Measurements from ENCODE around the gene CACNA1C.

DNA sequence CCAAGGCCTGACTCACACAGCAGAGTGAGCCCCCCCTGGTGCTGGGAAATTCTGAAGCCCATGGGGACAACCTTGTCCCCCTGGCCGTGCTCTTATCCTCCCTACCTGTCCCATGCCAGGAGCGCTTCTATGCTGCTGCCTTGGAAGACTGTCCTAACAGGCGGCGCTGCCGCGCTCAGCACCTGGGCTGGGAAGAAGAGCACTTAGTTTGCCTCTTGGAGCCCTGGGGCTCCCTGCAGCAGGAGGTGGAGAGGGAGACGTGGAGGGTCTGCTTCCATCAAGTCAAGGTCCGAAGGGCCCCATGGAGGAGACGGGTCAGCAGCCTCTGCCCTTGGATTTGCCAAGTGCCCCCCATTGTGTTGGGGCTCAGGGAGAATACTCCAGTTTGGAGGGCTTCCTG lies 300.5 kb downstream of the CACNA1C start:
- TF ChIP-seq, protein P1, sequence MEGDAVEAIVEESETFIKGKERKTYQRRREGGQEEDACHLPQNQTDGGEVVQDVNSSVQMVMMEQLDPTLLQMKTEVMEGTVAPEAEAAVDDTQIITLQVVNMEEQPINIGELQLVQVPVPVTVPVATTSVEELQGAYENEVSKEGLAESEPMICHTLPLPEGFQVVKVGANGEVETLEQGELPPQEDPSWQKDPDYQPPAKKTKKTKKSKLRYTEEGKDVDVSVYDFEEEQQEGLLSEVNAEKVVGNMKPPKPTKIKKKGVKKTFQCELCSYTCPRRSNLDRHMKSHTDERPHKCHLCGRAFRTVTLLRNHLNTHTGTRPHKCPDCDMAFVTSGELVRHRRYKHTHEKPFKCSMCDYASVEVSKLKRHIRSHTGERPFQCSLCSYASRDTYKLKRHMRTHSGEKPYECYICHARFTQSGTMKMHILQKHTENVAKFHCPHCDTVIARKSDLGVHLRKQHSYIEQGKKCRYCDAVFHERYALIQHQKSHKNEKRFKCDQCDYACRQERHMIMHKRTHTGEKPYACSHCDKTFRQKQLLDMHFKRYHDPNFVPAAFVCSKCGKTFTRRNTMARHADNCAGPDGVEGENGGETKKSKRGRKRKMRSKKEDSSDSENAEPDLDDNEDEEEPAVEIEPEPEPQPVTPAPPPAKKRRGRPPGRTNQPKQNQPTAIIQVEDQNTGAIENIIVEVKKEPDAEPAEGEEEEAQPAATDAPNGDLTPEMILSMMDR (IDR thresholded peaks at IDR 0.05), result no peak
- TF ChIP-seq EP300 (IDR thresholded peaks at IDR 0.05) (no peak), POLR2A (IDR thresholded peaks at IDR 0.05) (no peak), POLR2AphosphoS5 (IDR thresholded peaks at IDR 0.05) (no peak)
